HG02588 (cell line): ENCODE measurements around the gene SCAPER.
"Not testable (repeated sequence)": the region's sequence is repeated elsewhere in the genome, so short reads cannot be mapped to it uniquely, and the experiment has no call there.

Source experiments
- ATAC-seq: cut with Tn5 transposase; IDR thresholded peaks from one replicate; pipeline ENCODE4 v1.9.1; 2021; ENCODE audit warnings: mild to moderate bottlenecking, moderate library complexity; ENCODE audit not compliant: unreplicated experiment

The SCAPER gene

DNA sequence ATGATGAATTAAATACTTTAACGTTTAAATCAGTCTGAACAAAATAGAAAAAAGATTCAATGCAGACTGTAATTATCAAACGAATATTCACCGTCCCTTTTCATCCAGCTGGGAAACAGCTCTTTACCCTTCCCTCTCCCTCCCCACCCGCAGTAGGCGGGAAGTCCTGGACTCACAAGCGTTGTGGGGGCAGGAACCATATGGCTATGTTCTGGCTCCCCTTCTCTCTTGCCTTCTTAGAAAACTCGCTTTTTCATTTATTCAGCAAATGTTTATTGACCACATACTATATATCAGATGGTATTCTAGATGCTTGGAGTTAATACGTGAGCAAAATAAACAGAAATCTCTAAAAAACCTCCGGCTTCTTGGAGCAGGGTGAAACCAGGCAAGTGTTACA is 715 bp upstream of the SCAPER start:
- ATAC-seq, result no peak

DNA sequence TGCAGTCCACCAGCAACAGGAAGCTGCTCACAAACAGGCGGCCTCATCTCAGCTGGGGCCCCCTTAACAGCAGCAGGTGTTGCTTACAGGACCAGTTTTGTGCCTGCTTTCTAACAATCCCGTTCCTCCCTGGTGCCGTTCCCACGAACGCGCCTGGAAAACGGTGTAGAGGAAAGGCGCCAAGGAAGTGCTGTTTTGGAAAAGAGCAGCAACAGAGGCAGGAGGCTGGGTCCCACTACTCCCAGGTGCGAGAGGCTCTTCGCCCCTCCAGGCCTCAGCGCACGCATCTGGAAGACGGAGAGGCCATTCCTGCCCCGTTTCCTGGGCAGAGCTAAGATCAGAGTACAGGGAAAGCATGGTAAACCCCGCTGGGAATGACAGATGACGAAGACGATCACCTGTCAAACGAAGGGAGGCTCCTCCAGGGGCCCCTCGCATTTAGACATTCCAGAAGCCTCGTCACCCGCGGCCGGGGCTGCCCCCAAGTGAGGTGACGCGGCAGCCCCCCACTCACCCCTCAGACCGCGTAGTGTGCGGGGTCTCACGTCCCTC is 603 bp downstream of the SCAPER start:
- ATAC-seq, result no peak

DNA sequence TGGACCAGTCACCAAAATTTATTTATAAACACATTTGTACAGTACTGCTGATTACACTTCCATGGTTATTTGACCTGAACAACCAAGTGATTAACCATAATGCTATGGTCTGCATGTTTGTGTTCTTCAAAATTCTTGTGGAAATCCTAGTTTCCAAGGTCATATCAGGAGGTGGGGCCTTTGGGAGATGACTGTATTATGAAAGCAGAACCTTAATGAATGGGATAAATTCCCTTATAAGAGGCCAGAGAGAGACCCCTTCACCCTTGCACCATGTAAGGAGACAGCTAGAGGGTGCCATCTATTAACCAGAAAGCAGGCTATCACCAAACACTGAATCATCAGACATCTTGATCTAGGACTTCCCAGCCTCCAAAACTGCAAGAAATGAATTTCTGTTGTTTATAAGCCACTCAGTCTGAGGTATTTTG is 1.9 kb downstream of the SCAPER start:
- no peak for ATAC-seq

DNA sequence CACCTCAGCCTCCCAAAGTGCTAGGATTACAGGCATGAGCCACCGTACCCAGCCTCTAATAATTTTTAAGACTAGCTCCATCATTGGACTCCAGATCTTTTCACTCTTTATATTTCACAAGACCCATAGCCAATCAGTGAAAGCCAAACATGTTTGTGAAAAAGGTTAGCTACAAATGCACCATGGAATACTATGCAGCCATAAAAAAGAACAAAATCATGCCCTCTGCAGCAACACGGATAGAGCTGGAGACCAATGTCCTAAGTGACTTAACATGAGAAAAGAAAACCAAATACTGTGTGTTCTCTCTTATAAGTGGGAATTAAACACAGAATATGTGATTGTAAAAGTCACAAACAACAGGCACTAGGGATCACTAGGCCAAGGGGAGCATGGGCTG is 3.2 kb downstream of the SCAPER start:
- ATAC-seq, result no peak

DNA sequence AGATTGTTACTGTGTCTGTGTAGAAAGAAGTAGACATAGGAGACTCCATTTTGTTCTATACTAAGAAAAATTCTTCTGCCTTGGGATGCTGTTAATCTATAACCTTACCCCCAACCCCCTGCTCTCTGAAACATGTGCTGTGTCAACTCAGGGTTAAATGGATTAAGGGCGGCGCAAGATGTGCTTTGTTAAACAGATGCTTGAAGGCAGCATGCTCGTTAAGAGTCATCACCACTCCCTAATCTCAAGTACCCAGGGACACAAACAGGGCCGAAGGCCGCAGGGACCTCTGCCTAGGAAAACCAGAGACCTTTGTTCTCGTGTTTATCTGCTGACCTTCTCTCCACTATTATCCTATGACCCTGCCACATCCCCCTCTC is 5.2 kb downstream of the SCAPER start:
- ATAC-seq, result not testable (repeated sequence)

DNA sequence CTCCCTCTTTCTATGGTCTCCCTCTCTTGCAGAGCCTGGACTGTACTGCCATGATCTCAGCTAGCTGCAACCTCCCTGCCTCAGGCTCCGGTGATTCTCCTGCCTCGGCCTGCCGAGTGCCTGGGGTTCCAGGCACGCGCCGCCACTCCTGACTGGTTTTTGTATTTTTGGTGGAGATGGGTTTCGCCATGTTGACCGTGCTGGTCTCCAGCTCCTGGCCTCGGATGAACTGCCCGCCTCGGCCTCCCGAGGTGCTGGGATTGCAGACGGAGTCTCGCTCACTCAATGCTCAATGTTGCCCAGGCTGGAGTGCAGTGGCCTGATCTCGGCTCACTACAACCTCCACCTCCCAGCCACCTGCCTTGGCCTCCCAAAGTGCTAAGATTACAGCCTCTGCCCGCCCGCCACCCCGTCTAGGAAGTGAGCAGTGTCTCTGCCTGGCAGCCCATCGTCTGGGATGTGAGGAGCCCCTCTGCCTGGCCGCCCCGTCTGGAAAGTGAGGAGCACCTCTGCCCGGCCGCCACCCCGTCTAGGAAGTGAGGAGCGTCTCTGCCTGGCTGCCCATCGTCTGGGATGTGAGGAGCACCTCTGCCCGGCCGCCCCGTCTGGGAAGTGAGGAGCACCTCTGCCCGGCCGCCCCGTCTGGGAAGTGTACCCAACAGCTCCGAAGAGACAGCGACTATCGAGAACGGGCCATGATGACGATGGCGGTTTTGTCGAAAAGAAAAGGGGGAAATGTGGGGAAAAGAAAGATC is 5.8 kb downstream of the SCAPER start:
- not testable (repeated sequence) for ATAC-seq

DNA sequence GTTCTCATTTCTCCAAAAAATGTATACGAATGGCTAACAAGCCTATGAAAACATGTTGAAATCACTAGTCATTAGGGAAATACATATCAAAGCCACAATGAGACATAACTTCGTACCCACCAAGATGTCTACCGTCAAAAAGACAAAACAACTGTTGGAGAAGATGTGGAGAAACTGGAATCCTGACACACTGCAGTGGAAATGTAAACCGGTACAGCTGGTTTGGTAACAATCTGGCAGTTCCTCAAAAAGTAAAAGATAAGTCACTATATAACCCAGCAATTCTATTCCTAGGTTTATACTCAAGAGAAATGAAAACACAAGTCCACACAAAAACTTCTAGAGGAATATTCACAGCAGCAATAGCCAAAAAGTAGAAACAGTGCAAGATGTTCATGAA is 7.0 kb downstream of the SCAPER start:
- ATAC-seq, result no peak

DNA sequence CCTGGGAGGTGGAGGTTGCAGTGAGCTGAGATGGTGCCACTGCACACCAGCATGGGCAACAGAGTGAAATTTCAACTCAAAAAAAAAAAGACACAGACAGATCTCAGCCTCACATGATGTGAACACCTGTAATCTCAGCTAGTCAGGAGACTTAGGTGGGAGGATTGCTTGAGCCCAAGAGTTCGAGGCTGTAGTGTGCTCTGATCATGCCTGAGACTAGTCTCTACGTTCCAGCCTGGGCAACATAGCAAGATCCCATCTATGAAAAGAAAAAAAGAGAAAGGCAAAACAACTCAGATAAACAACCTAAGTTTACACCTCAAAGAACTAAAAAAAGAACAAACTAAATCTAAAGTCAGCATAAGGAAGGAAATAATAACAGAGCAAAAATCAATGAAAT is 11.0 kb downstream of the SCAPER start:
- no peak for ATAC-seq

DNA sequence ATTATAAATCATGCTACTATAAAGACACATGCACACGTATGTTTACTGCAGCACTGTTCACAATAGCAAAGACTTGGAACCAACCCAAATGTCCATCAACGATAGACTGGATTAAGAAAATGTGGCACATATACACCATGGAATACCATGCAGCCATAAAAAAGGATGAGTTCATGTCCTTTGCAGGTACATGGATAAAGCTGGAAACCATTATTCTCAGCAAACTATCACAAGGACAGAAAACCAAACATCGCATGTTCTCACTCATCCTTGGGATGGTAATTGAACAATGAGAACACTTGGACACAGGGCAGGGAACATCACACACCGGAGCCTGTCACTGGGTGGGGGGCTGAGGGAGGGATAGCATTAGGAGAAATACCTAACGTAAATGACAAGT is 12.3 kb downstream of the SCAPER start:
- not testable (repeated sequence) for ATAC-seq

DNA sequence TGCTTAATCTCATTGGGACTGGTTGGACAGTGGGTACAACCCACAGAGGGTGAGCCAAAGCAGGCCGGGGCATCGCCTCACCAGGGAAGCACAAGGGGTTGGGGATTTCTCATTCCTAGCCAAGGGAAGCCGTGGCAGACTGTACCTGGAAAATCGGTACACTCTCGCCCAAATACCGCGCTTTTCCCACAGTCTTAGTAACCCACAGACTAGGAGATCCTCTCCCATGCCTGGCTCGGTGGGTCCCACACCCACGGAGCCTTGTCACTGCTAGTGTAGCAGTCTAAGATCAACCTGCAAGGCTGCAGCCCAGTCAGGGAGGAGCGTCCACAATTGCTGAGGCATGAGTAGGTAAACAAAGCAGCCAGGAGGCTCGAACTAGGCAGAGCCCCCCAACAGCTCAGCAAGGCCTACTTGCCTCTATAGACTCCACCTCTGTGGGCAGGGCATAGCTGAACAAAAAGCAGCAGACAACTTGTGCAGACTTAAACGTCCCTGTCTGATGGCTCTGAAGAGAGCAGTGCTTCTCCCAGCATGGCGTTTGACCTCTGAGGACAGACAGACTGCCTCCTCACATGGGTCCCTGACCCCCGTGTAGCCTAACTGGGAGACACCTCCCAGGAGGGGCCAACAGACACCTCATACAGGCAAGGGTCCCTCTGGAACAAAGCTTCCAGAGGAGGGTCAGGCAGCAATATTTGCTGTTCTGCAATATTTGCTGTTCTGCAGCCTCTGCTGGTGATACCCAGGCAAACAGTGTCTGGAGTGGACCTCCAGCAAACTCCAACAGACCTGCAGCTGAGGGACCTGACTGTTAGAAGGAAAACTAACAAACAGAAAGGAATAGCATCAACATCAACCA is 17.6 kb downstream of the SCAPER start:
- ATAC-seq, result not testable (repeated sequence)

DNA sequence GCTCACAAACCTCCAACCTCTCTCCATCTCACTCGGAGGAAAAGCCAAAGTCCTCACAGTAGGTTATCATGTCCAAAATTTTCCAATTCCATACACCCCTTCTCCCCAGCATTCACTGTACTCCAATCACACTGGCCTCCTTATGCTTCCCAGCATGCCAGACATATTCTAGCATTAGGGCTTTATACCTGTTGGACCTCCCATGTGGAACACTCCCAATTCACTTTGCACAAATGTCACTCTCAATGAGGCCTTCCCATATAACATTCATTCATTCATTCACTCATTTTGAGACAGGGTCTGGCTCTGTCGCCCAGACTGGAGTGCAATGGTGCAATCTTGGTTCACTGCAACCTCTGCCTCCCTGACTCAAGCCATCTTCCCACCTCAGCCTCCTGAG is 19.9 kb downstream of the SCAPER start:
- ATAC-seq, result no peak

DNA sequence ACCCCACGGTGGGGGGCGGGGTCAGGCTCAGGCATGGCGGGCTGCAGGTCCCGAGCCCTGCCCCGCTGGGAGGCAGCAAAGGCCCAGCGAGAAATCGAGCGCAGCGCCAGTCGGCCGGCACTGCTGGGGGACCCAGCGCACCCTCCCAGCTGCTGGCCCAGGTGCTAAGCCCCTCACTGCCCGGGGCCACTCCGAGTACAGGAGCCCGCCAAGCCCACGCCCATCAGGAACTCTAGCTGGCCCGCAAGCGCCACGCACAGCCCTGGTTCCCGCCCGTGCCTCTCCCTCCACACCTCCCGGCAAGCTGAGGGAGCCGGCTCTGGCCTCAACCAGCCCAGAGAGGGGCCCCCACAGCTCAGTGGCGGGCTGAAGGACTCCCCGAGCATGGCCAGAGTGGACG is 29.2 kb downstream of the SCAPER start:
- ATAC-seq, result no peak

DNA sequence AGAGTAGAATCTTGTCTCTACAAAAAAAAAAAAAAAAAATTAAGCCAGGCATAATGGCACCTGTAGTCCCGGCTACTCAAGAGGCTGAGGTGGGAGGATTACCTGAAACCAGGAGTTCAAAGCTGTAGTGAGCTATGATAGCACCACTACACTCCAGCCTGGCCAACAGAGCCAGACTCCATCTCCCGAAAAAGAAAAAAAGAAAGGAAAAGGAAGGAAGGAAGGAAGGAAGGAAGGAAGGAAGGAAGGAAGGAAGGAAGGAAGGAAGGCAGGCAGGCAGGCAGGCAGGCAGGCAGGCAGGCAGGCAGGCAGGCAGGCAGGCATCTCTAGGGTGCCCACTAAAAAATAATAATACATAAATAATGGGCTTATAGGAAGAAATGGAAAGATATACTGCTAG is 32.1 kb downstream of the SCAPER start:
- not testable (repeated sequence) for ATAC-seq

DNA sequence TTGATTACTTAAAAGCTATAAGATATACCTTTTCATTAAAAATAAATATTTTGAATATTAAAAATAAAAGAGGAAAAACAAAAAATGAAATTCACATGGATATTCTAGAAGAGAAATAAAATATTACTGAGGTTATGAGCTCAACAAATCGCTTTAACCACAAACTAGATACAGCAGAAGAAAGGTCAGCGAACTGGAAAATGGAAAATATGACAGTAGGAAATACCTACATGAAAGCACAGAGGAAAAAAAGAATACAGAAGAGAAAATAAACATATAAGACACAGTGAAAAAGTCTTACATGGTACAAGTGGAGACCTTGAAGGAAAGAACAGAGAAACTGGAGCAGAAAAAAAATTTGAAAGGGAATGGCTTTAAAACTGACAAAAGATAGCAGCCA is 33.2 kb downstream of the SCAPER start:
- no peak for ATAC-seq

DNA sequence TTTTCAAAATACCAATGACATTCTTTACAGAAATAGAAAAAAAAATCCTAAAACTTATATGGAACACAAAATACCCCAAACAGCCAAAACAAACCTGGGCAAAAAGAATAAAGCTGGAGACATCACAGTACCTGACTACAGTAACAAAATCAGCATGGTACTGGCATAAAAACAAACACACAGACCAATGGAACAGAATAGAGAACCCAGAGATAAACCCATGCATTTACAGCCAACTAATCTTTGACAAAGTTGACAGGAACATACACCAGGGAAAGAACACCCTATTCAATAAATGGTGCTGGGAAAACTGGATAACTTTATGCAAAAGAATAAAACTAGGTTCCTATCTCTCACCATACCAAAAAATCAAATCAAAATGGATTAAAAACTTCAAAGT is 36.4 kb downstream of the SCAPER start:
- ATAC-seq, result no peak

DNA sequence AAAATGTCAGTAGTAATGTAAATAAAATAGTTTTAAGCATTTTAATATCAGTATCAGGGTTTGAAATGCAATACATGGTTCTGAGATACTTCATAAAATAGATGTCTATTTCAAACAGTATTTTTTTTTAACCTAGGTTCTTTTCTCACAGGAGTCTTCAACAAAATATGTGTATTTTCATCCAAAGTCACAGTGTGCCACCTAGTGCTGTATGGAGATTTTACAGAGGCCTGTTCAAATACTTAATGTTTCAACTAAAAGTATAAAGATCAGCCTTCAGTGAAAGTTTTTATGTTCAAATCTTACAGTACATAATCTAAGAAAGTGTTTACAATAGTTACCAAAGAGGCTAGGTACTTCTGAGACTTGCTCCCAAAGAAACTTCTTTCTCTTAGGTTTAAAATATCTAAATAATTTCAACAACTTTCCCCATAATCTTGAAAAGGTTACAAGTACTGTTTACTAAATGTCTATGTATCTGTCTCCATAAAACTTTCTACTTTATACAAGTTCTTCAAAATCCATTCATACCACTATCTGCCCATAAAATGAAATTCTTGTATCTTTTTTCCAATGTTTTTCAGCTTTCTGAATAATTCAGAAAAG is 38.3 kb downstream of the SCAPER start:
- no peak for ATAC-seq

DNA sequence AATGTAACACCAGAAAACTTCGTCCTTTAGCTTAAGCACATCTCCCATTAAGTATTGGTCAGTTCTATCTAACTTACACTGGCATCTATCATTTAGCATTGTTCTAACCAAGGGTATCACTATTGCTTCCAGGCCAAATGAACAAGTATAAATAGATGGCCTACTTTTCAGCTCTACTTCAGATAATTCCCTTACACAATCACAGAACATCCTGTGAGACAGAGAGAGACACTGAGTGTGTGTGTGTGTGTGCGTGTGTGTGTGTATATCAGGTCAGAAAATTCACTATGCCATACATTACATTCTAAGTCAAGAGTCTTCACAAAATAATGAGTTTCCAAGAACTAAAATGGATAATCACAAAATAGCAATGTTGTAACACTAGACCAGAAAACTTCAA is 39.1 kb downstream of the SCAPER start:
- ATAC-seq, result no peak

DNA sequence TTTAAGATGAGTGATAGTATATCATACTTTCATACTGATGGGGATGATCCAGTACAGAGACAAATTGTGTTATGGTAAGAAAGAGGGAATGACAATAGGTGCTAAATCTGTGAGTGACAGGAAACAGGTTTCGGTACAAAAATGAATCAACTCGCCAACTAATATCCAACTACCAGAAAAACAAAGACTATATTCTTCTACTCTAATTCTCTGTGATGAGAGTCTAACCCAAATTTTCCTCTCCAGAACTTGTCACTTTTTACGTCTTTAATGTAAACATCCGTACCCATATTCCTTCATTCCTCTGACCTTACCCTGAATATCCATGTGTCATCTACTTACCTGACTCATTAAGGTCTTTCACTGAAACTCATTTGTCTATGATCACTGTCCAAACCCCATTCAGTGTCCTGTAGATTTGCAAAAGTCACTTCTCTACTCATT is 39.6 kb downstream of the SCAPER start:
- no peak for ATAC-seq

DNA sequence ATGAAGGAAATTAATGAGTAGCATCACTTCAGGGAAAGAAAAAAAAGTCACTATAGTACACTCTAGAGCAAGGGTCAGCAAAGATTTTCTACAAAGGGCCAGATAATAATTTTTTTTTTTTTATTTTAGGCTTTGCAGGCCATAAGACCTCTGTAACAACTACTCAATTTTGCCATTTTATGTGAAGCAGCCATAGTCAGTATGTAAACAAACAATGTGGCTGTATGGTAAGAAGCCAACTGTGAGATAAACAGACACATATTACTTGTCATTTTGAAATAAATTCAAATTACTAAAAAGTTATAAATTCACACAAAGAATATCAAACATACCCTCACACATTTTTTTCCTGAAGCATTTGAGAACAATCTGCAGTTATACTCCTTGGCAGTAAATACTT is 40.6 kb downstream of the SCAPER start:
- ATAC-seq, result no peak

DNA sequence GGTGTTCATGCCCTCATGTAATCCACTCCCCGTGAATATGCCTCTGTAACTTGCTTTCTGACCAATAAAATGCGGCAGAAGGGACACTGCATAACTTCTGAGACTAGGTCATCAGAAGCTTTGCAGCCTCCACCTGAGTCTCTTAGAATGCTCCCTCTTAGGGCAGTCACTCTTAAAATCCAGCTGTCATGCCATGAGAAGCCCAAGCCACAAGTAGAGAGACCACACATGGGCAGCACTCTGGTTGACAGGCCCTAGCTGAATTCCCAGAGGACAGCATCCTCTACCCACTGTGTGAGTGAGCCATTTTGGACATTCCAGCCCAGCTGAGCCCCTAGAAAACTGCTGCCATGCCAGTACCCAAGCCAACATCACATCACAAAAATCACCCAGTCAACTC is 41.4 kb downstream of the SCAPER start:
- ATAC-seq, result no peak

DNA sequence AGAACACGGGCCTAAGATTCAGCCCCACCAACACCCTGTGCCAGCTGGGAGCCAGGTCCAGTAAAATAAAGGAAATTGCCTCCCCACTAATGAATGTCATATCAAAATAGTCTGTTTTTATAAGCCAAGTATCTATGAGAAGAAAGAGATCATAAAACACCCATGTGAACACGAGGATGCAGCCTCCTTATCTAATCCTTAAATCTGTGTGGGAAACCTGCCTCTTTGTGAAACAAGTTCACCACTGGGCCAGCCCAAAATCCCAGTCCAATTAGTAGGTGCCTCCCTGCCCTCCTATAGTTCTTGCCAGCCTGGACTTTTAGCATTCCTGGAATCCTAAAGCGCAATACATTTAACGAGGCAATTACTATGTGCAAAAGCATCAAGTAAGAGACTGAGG is 42.0 kb downstream of the SCAPER start:
- ATAC-seq, result no peak
